K562 (cell line): ENCODE data around the gene LY6G6F. TPM values are rescaled to one million over a fixed set of nuclear protein-coding genes. Genes with fewer than 3 reads are reported as not detected.
A peak's percentile ranks its signal among the peaks of the same experiment; 100 is the strongest.

Experiments
- ARHGAP35 ChIP-seq: fragments of 450-650 bp; IDR thresholded peaks from 2 replicates; pipeline ENCODE4 v1.6.1; 2018; ENCODE audit not compliant: partially characterized antibody
- EP300 ChIP-seq: IDR thresholded peaks from 2 replicates; pipeline ENCODE4 v1.6.1; 2012; ENCODE audit warnings: low read length, improper control_type of control experiment
- ERF ChIP-seq: fragments of 450-650 bp; formaldehyde crosslinking; IDR thresholded peaks from 2 replicates; pipeline ENCODE4 v1.4.0; 2020; ENCODE audit warnings: mild to moderate bottlenecking, mixed read lengths
- GTF2A2 ChIP-seq: IDR thresholded peaks from 2 replicates; pipeline ENCODE4 v1.6.1; 2016; ENCODE audit warnings: mild to moderate bottlenecking, missing genetic modification characterization, missing compliant biosample characterization
- GTF2E2 ChIP-seq: fragments of 200-800 bp; sonication (Bioruptor generic); IDR thresholded peaks from 2 replicates; pipeline ENCODE4 v1.6.1; 2016; ENCODE audit warnings: missing genetic modification characterization, missing compliant biosample characterization
- HDAC6 ChIP-seq: IDR thresholded peaks from 2 replicates; pipeline ENCODE4 v1.6.1; 2012; ENCODE audit warnings: low read depth, mild to moderate bottlenecking, control low read depth, inconsistent platforms, low read length, moderate library complexity
- KLF16 ChIP-seq: IDR thresholded peaks from 2 replicates; pipeline ENCODE4 v1.6.1; 2016; ENCODE audit warnings: antibody characterized with exemption
- LARP7 ChIP-seq: fragments of 450-650 bp; IDR thresholded peaks from 2 replicates; pipeline ENCODE4 v1.6.1; 2016
- LEF1 ChIP-seq: fragments of 450-650 bp; IDR thresholded peaks from 2 replicates; pipeline ENCODE4 v1.6.1; 2016; ENCODE audit warnings: mild to moderate bottlenecking
- MITF ChIP-seq: IDR thresholded peaks from 2 replicates; pipeline ENCODE4 v1.6.1; 2014; ENCODE audit warnings: antibody characterized with exemption
- MXI1 ChIP-seq: IDR thresholded peaks from 2 replicates; pipeline ENCODE4 v1.6.1; 2011; ENCODE audit warnings: low read depth, mild to moderate bottlenecking, improper control_type of control experiment, low read length
- PHF20 ChIP-seq: fragments of 450-650 bp; IDR thresholded peaks from 2 replicates; pipeline ENCODE4 v1.6.1; 2018; ENCODE audit not compliant: partially characterized antibody
- PHF21A ChIP-seq: fragments of 450-650 bp; IDR thresholded peaks from 2 replicates; pipeline ENCODE4 v1.6.1; 2017; ENCODE audit warnings: low read depth, borderline replicate concordance
- RBFOX2 ChIP-seq: fragments of 200-400 bp; formaldehyde crosslinking; IDR thresholded peaks from 2 replicates; pipeline ENCODE4 v1.6.1; 2017; ENCODE audit warnings: low read depth, mild to moderate bottlenecking, low read length, moderate library complexity
- SETDB1 ChIP-seq: IDR thresholded peaks from one replicate; pipeline ENCODE4 v1.6.1; 2012; ENCODE audit warnings: low read length, control low read depth, inconsistent platforms
- SFPQ ChIP-seq: fragments of 200-400 bp; formaldehyde crosslinking; IDR thresholded peaks from 2 replicates; pipeline ENCODE4 v1.6.1; 2017; ENCODE audit warnings: mild to moderate bottlenecking, low read depth, low read length, moderate library complexity
- SMARCA4 ChIP-seq: fragments of 450-650 bp; IDR thresholded peaks from 2 replicates; pipeline ENCODE4 v1.6.1; 2016
- SMARCA5 ChIP-seq: fragments of 450-650 bp; IDR thresholded peaks from 2 replicates; pipeline ENCODE4 v1.6.1; 2016
- TAL1 ChIP-seq: fragments of 450-650 bp; IDR thresholded peaks from 2 replicates; pipeline ENCODE4 v1.6.1; 2016; ENCODE audit warnings: mild to moderate bottlenecking
- ZBTB17 ChIP-seq: fragments of 450-650 bp; formaldehyde crosslinking; IDR thresholded peaks from 2 replicates; pipeline ENCODE4 v1.4.0; 2020; ENCODE audit warnings: mild to moderate bottlenecking
- ZBTB9 ChIP-seq: fragments of 450-650 bp; formaldehyde crosslinking; IDR thresholded peaks from 2 replicates; pipeline ENCODE4 v1.4.0; 2020; ENCODE audit warnings: mild to moderate bottlenecking, moderate library complexity
- ZMIZ1 ChIP-seq, 2 experiments: fragments of 150-350 bp in 1 of 2; IDR thresholded peaks; 2 replicates each; pipeline ENCODE4 v1.6.1; 2012 to 2016; ENCODE audit warnings: low read depth in 2 of 2, low read length in 2 of 2, mild to moderate bottlenecking in 1 of 2, moderate library complexity in 1 of 2
- ZNF165 ChIP-seq: fragments of 250-450 bp; sonication (Bioruptor Pico); IDR thresholded peaks from 2 replicates; pipeline ENCODE4 v1.4.0; 2020; ENCODE audit warnings: borderline replicate concordance
- polyA plus RNA-seq, 8 experiments: library from polyadenylated mRNA; depleted of rRNA in 4 of 8; stranded (reverse) in 5 of 8; unstranded in 3 of 8; fragments of >200 nt; fragmentation: Nextera tagmentation in 2 of 8; fragmentation: Illumina TruSeq in 1 of 8; extraction: Ambion mirVana in 2 of 8; extraction: Trizol in 1 of 8; gene quantifications; 2 replicates each; pipeline versions ENCODE4 v1.2.1 to v1.2.3, GENCODE V29; 2011 to 2014; ENCODE audit warnings: inconsistent platforms in 1 of 8, missing spikeins in 1 of 8
- total RNA-seq, 7 experiments: library from RNA; depleted of rRNA in 6 of 7; stranded (reverse); fragments of >200 nt in 6 of 7; fragmentation: Illumina TruSeq in 2 of 7; extraction: Trizol in 2 of 7; gene quantifications; 2 replicates each; pipeline versions ENCODE4 v1.2.1 to v1.2.3, GENCODE V29; 2011 to 2021; ENCODE audit warnings: low replicate concordance in 1 of 7

Gene LY6G6F
- total and polyA plus RNA-seq, 9 of the 15 experiments (the other 6 are each of a cell fraction or from before 2014, with no cell fraction given): 0.14 to 0.50 (median 0.28) TPM; not detected in 2

GRCh38 chr6:31664790-31665500 is 41.7 kb upstream of the LY6G6F start, which contains the start of gene GPANK1 (continued):
- TF ChIP-seq GTF2A2 (tag) (peak; percentile 90), TAL1 (no peak; the same call in 1 of the 2 replicates), SFPQ (no peak), GTF2E2 (no peak), PHF20 (no peak), PHF21A (no peak), SETDB1 (no peak), HDAC6 (no peak), ERF (CRISPR knock-in tag) (peak; percentile 40), LEF1 (no peak; the same call in 1 of the 2 replicates), MITF (no peak), EP300 (peak; percentile 61), KLF16 (no peak), SMARCA5 (peak; percentile 73; the same call in 1 of the 2 replicates), ZMIZ1 (IDR thresholded peaks at IDR 0.05; ENCODE audit: low read depth in 2 of 2, low read length in 2 of 2) (peak in 1 of 2 experiments; percentile 30; a peak in 2 of 4 replicates), ZBTB9 (CRISPR knock-in tag) (peak; percentile 74; the same call in 1 of the 2 replicates), ZBTB17 (CRISPR knock-in tag) (no peak; the same call in 1 of the 2 replicates), SMARCA4 (no peak; the same call in 1 of the 2 replicates), ZNF165 (CRISPR knock-in tag) (no peak), RBFOX2 (peak; percentile 85; the same call in 1 of the 2 replicates), MXI1 (peak; percentile 87), LARP7 (peak; percentile 64; the same call in 1 of the 2 replicates), ARHGAP35 (no peak)
